ENCODE data around the gene TRPC4.

GRCh38 chr13:37716420-37717195 lies 153.0 kb downstream of the TRPC4 start:
- TF ChIP-seq CTCF (IDR thresholded peaks at IDR 0.05) (no peak), POLR2A (IDR thresholded peaks at IDR 0.05) (no peak)

All from adrenal gland (tissue), 5 donors.